Measurements from ENCODE around the gene TENT5C.

Gene TENT5C

DNA sequence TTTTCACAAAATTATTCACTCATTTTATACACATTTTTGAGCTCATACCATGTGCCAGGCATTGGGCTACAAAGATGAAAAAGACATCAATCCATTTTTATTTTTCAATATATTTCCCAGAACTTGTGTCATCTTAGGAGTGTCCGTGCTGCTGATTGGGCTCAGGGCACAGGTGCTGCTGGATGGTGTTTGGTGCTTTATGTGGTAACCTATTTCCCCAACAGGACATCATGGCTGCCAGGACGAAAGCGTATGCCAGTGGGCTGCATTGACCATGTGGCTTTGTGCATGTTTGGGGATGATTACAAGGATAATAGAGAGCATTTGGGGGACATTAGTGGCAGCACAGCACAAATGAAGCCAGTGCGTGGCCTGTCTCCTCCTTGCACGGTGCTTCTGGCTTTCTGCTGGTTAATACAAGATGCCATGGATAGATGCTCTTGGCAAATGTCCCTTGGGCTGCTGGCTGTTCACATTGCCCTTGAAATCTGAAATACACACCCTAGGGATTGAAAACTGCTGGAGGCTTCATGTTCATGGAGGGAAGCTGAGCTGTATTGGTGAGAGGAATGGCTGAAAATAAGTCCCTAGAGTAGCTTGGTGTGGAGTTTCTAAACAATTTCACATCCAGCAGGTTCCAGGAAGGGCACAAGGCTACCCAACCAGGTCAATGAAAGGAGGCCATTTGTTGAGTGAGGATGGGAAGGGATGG is 52.3 kb downstream of the TENT5C start:
- TF ChIP-seq, protein P1, sequence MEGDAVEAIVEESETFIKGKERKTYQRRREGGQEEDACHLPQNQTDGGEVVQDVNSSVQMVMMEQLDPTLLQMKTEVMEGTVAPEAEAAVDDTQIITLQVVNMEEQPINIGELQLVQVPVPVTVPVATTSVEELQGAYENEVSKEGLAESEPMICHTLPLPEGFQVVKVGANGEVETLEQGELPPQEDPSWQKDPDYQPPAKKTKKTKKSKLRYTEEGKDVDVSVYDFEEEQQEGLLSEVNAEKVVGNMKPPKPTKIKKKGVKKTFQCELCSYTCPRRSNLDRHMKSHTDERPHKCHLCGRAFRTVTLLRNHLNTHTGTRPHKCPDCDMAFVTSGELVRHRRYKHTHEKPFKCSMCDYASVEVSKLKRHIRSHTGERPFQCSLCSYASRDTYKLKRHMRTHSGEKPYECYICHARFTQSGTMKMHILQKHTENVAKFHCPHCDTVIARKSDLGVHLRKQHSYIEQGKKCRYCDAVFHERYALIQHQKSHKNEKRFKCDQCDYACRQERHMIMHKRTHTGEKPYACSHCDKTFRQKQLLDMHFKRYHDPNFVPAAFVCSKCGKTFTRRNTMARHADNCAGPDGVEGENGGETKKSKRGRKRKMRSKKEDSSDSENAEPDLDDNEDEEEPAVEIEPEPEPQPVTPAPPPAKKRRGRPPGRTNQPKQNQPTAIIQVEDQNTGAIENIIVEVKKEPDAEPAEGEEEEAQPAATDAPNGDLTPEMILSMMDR (IDR thresholded peaks at IDR 0.05; ENCODE audit: low read depth, low read length) = no peak
- Histone ChIP-seq H3K36me3 (no peaks in the 10 kb centered on the region), H3K9me3 (no peaks in the 10 kb centered on the region), H3K4me1 (peaks cover 3% of the 10 kb centered on the region; the same call in 1 of the 2 replicates), H3K4me3 (ENCODE audit: low read depth, low read length) (no peak overlapping the region), H3K27me3 (no peaks in the 10 kb centered on the region)
- no peak for DNase-seq

DNA sequence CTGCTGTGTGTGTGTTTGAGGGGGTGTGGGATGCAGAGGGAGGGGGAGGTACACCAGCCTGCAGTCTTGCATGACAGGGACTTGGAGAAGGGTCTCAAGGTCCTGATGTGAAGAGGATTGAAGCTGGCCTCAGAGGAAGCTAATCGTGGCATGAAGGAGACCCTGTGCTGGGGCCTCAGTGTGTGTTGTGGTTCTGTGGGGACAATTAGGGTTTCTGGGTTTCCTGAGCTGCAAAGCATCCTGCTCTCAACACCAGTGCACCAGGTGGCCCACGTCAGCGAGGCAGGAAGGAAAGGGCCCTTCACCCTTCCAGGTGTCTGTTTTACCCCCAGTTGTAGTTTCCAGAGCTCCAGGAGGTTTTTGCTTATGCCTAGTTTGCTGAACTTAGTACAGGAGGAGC is 52.8 kb downstream of the TENT5C start:
- Histone ChIP-seq H3K4me1 (peaks cover 3% of the 10 kb centered on the region; the same call in 1 of the 2 replicates), H3K9me3 (no peaks in the 10 kb centered on the region)

GRCh38 chr1:117659550-117660270 is 53.9 kb downstream of the TENT5C start:
- Histone ChIP-seq H3K27me3 (no peaks in the 10 kb centered on the region), H3K36me3 (no peaks in the 10 kb centered on the region), H3K4me3 (ENCODE audit: low read depth, low read length) (no peak overlapping the region), H3K9me3 (no peaks in the 10 kb centered on the region), H3K4me1 (peaks cover under 1% of the 10 kb centered on the region; the same call in 1 of the 2 replicates)
- DNase-seq = no peak
- TF ChIP-seq, protein P1 (IDR thresholded peaks at IDR 0.05; ENCODE audit: low read depth, low read length) = no peak

More for the DNA sequence above, 52.8 kb downstream of the TENT5C start:
- no peaks in the 10 kb centered on the region for H3K36me3 ChIP-seq
- H3K27me3 ChIP-seq = no peaks in the 10 kb centered on the region
- no peak for DNase-seq
- H3K4me3 ChIP-seq (ENCODE audit: low read depth, low read length) = no peak overlapping the region
- TF ChIP-seq, protein P1 (IDR thresholded peaks at IDR 0.05; ENCODE audit: low read depth, low read length) = no peak

DNA sequence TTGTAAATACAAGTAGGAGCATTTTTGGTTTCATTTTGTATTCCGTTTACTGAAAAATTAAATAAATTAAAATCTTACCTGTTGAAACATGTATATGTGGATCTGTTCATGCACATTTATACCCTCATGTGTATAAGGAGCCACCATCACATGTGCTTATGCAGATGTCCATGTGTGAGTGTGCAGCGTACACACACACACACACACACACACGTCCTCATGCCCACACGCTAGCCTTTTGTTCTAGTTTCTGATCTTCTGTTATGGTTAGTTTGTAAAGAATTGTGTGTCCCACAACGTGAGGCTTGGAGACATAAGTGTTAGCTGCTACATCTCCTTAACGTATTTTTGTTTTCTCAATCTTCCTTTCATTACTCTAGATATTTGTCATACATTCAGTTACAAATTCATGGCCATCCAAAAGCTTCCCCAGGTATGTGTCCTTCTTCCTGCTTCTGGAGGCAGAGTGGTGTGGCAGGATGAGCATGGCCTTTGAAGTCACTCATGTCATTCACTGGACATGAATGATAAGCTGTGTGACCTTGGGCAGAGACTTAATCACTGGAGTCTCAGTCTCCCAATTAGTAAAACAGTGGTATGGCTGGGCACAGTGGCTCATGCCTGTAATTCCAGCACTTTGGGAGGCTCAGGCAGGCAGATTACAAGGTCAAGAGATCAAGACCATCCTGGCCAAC is 54.6 kb downstream of the TENT5C start:
- TF ChIP-seq, protein P1 (IDR thresholded peaks at IDR 0.05; ENCODE audit: low read depth, low read length) = no peak
- Histone ChIP-seq H3K36me3 (no peaks in the 10 kb centered on the region), H3K4me1 (no peaks in the 10 kb centered on the region), H3K4me3 (ENCODE audit: low read depth, low read length) (no peak overlapping the region), H3K9me3 (no peaks in the 10 kb centered on the region), H3K27me3 (no peaks in the 10 kb centered on the region)
- no peak for DNase-seq

- Histone ChIP-seq H3K27me3 (no peaks in the 10 kb centered on the region), H3K36me3 (no peaks in the 10 kb centered on the region), H3K9me3 (no peaks in the 10 kb centered on the region), H3K4me1 (no peaks in the 10 kb centered on the region), H3K4me3 (ENCODE audit: low read depth, low read length) (no peak overlapping the region)
- no peak for DNase-seq
- TF ChIP-seq, protein P1 (IDR thresholded peaks at IDR 0.05; ENCODE audit: low read depth, low read length) = no peak
Measured at GRCh38 chr1:117661027-117661426, 55.2 kb downstream of the TENT5C start.

All from BE2C (cell line).